NCI-H146 (cell line): ENCODE results near the gene CDSN.

Source experiments
- DNase-seq: peaks from one replicate; lab custom pipeline; 2025; lab: John Stamatoyannopoulos, UW

CDSN gene

GRCh38 chr6:31145386-31145785, 25.1 kb upstream of the CDSN start:
- no peak for DNase-seq

GRCh38 chr6:31144970-31145340, 24.7 kb upstream of the CDSN start:
- DNase-seq: no peak

- no peak for DNase-seq
Observed at GRCh38 chr6:31144296-31144969, 24.2 kb upstream of the CDSN start.

GRCh38 chr6:31143148-31143547, 22.9 kb upstream of the CDSN start:
- DNase-seq: no peak

- no peak for DNase-seq
Observed at GRCh38 chr6:31142361-31142761, 22.1 kb upstream of the CDSN start.

- no peak for DNase-seq
Observed at GRCh38 chr6:31140643-31141042, 20.4 kb upstream of the CDSN start.

GRCh38 chr6:31139599-31139998, 19.4 kb upstream of the CDSN start:
- DNase-seq: no peak

GRCh38 chr6:31138982-31139381, 18.7 kb upstream of the CDSN start, which contains the start of gene PSORS1C2:
PSORS1C2 (minus strand) TSS chr6:31139066; CDS start chr6:31139026, 40 bp downstream.
- DNase-seq: no peak

GRCh38 chr6:31135710-31136109, 15.5 kb upstream of the CDSN start:
- DNase-seq: no peak

GRCh38 chr6:31132806-31133205, 12.6 kb upstream of the CDSN start:
- no peak for DNase-seq

- DNase-seq: no peak
Observed at GRCh38 chr6:31131595-31131994, 11.3 kb upstream of the CDSN start.

GRCh38 chr6:31130751-31131150, 10.5 kb upstream of the CDSN start:
- no peak for DNase-seq

GRCh38 chr6:31129130-31129529, 8.9 kb upstream of the CDSN start:
- DNase-seq: peak; percentile 52

GRCh38 chr6:31128093-31128676, 7.9 kb upstream of the CDSN start:
- DNase-seq: peak; percentile 59

GRCh38 chr6:31126396-31127175, 6.3 kb upstream of the CDSN start:
- DNase-seq: peak; percentile 28

GRCh38 chr6:31125586-31126363, 5.5 kb upstream of the CDSN start:
- DNase-seq: no peak

GRCh38 chr6:31125162-31125561, 4.9 kb upstream of the CDSN start:
- DNase-seq: peak; percentile 7

GRCh38 chr6:31122791-31123706, 2.8 kb upstream of the CDSN start:
- DNase-seq: no peak

- DNase-seq: no peak
Observed at GRCh38 chr6:31121131-31121790, 1.0 kb upstream of the CDSN start.

GRCh38 chr6:31118178-31118577, 2.1 kb downstream of the CDSN start:
- no peak for DNase-seq
